HG03460 (cell line): ENCODE measurements around the gene ALG14.
"Not testable (repeated sequence)": the region's sequence is repeated elsewhere in the genome, so short reads cannot be mapped to it uniquely, and the experiment has no call there.

Experiments used
- ATAC-seq: cut with Tn5 transposase; IDR thresholded peaks from one replicate; pipeline ENCODE4 v1.9.1; 2021; ENCODE audit not compliant: unreplicated experiment

Gene ALG14

DNA sequence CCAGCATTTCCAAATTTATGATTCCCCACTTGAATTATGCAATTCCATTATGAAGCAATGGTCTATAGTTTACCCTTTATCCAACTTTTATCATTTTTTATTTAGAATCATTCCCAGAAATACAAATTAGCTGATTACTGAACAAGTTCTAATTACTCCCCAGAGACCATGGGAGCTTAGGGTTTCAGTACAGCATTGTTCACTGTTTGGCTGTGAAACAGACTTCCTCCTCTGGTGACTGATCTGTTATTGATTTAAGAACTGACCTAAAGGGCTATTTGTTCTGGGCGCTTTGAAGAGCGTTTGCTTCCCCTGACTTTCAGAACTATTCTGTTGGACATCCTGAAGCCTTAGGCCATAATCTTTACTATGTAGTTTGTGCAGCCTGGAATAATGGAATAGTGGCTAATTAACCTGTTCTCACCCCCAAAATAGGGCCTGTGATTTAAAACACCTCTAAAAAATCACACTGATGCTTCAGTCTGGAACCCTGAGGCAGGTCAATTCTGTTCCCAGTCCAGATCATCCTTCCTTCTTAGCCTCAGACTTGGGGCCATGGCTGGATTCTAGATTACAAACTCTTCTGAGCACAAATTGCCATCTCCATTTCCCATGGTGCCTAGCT, 58.7 kb downstream of the ALG14 start:
- no peak for ATAC-seq

DNA sequence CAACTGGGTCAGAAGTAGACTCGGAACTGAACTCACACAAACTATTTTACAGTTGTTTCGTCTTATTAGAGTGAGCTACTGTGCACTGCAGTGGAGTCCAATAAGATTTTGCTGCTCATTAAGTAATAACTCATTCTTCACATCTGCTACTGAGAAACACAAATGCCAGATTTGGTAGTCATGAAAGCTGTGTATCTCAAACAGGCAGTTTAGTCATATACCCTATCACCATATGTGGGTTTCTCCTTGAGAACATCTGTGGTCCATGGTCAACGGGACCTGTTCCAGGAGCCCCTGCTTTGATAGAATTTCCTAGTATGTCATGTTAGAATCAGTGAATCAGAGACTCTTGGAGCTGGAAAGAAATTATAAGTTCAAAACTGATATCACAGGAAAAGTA, 60.4 kb downstream of the ALG14 start:
- no peak for ATAC-seq

DNA sequence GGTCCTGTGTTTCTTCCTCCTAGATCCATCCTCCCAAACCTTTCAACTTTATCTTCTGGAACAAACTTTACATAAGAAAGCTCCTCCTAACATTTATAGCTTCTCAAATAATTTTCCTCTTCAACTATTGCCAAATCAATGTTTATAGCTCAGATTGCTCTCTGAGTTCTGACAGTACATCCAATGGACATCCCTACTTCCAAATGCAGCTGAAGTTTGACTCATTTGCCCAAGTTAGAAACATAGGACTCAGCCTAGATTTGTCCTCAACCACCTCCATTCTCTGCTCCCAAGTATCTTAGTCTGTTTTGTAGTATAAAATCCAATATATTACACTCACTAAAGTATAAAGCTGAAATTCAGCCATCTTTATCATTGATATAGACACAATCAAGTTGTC, 62.6 kb downstream of the ALG14 start:
- ATAC-seq, result no peak

DNA sequence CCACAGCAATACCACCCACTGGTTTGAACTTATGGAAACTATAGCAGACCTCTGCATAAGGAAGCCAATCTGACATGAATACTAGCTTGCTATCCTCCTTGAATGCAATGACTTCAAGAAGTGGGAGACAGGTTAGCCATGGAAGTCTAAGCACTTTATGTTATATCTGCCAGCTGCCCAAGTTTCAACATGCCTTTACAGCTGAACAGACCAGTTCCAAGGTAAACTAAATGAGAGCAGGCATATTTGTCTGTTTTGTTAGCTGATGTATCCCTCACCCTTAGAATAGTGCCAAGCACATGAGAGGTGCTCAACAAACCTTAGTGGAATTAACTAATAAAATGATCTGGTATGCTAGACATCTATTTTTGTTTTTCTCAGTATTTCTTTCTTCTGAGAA, 65.1 kb downstream of the ALG14 start:
- ATAC-seq, result no peak

DNA sequence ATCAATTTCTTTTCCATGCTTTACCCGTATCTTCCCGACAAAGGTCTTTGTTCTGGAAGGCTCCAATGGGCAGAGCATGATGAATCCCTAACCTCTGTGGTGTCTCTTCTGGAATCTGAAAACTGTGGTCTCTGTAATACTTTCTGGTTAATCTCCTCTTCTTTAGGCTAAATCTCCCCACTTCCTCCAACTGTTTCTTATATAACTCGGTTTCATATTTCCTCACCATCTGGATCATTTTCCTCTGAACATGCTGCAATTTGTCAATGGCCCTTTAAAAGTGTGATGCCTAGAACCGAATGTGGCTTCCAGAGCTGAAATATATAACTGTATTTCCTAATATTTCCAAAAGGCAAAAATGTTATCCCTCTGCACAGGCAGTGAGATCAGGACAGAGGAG, 66.1 kb downstream of the ALG14 start:
- no peak for ATAC-seq

DNA sequence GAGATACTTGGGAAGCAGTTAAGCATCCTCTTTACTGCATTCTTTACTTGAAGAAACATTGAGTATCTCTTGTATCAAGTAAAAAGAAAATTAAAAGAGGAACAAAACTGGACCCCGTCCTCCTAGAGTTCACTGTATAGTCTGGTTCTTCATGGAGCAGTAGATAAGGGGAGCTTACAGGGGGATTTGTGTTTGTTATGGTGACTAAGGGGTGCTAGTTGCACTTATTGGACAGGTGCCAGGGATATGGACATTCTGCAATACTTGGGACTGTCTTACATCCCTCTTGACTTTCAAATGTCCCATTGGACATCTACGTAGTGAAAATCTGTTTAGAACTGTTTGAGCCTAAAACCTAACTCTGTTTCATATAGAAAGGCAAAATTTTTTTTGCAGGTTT, 67.2 kb downstream of the ALG14 start:
- no peak for ATAC-seq

DNA sequence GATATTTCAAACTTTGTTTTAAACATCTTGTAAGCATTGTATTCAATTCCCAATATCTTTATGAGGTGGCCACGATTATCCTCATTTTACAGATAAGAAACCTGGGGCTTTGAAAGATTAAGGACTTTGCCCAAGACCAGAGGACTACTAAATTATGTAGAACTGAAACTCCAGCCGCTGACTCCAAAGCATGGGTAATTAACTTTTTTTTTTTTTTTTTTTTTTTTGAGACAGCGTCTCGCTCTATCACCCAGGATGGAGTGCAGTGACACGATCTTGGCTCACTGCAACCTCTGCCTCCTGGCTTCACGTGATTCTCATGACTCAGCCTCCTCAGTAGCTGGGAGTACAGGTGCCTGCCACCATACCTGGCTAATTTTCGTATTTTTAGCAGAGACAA, 68.7 kb downstream of the ALG14 start:
- ATAC-seq, result no peak

DNA sequence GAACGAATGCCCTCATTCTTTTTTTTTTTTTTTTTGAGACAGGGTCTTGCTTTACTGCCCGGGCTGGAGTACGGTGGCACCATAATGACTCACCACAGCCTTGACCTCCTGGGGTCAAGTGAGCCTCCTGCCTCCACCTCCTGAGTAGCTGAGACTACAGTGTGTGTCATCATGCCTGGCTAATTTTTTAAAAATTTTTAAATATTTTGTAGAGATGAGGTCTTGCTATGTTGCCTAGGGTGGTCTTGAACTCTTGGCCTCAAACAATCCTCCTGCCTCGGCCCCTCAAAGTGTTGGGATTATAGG, 69.4 kb downstream of the ALG14 start:
- ATAC-seq, result no peak

DNA sequence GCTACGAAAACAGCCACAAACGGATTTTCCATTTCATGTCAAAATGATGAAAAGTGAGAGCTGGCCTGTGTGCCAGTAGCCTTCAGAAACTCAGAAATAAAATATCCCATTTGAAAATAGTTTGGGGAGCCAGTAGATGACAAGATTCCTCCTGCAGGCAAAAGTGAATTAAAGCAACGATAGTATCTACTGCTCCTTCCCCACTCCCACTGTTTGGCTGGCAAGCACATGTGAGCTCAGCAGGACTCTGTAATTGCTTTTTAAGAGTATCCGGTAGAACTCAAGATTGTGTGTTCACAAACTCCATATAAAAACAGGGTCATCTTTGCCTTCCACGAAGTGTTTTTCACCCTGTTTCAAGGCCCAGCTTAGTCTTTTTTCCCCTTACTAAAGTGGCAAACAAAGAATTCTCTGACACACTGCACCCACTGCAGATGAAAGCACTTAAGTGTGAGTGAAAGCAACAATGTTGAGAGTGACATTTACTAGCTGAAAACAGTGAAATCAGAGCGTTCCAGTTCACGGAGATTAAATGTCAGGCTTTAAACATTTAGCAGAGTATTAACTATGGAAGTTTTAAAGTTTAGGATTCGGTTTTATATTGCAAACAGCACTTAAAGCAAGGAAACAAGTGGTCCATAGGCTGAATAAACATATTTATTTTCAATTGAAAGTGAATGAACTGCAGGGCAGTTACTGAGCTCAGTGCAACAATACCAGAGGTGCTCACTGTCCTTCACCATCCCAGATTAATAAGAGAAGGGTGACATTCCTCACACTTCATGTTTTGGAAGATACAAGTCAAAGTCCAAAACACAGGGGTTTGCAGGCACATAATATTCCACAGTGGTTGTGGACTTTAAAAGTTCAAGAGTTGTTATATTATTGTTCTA, 70.0 kb downstream of the ALG14 start:
- no peak for ATAC-seq

DNA sequence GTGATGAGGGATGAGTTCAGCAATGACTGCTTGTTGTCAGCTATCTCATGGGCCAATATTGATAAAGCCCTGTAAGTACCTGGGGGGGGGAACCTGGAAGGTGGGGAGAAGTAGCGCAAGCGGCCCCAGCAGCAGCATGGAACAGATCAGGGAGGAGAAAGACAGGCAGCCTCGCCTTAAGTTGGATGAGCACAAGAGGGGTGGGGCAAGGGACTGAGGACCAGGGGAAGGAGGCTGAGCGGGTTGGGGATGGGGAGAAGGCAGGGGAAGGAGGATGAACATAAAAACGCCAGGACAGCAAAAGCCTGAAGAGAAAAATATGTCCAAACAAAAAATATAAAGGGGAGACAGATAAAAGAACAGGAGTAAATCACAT, 70.6 kb downstream of the ALG14 start:
- no peak for ATAC-seq

DNA sequence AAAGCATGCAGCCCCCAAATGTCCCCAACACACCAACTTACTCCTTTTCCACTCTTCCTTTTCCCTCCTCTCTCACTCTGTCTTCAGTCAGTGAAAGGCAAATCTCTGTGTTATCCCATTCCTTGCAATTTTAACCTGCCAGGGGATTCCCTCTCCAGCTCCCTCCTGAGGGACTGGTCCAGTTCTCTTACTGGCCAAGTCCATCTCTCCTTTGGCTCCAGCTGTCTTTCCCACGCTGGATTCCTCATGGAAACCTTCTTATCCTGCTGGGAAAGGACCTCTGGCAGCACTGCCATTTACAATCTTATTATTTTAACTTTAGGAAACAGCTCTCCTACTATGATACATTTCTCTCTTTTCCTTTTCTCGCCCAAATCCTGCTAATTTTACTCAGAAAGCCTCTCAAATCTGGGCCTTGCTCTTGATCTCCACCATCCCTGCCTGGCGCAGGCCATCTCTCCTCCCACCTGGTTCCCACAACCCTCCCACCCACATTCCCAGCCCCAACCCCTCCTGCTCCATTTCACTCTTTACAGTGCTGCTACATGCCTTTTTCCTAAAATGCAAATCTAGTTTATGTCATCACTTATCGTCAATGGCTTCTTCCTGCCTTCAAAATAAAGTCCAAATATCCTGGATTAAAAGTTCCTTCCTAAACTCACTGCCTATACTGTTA, 73.2 kb downstream of the ALG14 start:
- ATAC-seq, result no peak

DNA sequence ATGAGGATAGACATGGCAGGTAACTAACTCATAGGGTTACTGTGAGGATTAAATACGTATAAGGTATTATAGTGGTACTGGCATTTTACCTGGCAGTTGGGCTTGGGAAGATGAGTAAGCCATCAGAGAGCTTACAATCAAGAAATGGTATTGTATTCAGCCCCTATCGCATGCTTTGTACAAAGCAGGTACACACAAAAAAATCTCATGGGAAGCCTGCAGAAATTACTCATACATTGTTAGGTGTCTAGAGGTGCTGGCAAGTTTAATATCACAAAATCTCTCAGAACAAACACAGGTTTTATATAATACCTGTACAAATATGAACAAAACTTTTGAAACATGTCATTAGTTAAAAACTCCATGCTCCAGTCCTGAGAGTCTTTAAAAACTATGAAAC, 74.0 kb downstream of the ALG14 start:
- no peak for ATAC-seq

DNA sequence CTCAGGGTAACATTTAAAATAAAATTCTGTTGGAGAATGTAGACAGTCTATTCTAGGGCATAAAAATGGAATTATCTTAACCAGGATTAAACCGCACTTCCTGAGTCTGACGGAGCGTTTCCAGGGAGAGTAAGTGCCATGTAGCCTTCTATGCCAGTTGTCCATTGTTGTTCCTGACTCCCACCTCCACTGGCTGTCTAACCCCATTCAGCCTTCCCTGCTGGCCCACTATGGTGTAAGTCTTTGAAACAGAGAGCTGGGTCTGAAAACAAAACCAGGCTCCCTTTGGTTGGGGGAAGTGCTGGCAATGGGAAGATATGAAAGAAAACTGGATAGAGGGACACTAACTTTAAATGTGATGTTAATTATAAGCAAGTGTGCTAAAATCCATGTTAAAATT, 74.6 kb downstream of the ALG14 start:
- ATAC-seq, result no peak

DNA sequence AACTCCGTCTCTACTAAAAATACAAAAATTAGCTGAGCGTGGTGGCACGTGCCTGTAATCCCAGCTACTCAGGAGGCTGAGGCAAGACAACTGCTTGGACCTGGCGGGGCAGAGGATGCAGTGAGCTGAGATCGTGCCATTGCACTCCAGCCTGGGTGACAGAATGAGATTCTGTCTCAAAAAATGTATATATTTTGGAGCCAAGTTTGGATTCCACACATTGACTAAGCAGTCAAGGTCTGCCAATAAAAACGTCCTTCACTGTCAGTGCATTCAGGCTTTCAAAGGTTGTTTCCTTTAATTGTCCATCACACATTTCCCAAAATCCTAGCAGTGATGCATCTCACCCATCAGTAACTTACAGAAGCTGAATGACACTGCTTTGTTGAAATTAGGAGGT, 77.2 kb downstream of the ALG14 start:
- not testable (repeated sequence) for ATAC-seq

DNA sequence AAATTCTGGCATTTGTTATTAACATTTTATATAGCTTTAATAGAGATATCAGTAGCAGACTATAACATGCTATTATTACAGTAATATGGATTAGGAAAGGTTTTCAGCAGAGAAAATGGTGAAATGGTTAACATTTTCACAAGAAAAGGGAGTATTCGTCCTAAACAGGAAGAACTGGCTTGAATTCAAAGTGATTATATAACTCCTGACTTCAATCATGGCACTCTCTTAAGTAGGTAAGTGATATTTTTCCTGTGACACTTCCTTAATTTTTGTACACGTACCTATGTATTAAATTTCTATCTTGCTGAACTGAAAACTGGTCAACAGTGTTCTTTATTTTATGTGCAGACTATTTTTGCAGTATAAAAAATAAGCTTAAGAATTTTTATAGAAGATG, 77.9 kb downstream of the ALG14 start:
- no peak for ATAC-seq

DNA sequence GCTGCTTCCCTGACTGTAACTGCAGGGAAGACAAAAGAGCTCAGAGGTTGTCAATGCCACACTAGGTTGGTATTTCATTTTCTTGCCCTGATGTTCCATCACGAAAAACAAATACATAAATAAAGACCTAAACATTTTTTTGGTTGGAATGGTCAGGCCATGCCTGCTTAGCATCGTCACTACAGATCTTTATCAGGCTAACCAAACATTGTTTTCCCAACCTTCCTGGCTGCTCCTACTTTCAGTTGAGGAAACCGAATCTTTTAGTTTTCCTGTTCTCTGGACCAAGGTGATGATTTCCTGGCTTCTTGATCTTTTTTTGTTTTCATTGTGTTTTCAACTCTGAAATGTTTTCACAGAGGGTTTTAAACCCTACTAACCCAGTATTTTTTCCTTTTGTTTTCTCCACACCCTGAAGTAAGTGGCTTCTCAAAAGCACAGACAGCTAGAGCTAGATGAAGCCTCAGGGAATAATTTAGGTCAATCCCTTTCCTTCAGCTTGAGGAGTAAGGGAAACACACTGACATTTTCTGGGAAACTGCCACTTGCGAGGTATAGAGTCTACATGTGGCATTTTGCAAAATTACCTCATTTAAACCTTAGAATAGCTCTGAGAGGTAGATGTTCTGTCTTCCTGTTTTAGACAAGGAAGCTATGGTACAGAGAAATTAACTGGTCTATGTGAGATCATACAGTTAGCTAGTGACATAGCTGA, 78.7 kb downstream of the ALG14 start:
- ATAC-seq, result no peak

DNA sequence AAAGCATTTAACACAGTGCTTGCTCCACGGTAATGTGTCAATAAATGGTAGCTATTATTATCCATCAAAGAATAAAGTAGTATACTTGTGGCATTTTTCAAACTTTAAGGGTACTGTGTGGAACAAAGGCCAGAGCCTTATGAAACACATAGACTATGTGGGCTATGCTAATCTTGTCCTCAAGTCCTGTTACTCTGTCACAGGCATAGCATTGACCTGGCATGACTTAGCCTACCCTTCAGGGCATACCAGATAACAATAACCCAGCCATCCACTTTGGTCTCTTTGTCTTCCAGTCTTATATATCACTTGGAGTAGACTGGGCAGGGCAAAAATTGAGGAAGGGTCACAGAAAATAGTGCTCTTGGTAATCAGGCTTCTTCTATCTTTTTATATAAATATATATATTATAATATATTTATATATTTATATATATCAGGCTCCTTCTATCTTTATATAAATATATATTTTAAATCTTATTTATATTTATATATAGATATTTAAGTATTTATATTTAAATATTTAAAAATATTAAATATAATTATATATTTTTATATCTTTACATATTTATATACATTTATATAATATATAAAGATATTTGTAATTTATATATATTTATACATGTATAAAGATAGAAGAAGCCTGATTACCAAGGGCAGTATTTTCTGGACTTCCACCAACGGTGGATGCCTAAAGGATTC, 79.7 kb downstream of the ALG14 start:
- ATAC-seq, result no peak

DNA sequence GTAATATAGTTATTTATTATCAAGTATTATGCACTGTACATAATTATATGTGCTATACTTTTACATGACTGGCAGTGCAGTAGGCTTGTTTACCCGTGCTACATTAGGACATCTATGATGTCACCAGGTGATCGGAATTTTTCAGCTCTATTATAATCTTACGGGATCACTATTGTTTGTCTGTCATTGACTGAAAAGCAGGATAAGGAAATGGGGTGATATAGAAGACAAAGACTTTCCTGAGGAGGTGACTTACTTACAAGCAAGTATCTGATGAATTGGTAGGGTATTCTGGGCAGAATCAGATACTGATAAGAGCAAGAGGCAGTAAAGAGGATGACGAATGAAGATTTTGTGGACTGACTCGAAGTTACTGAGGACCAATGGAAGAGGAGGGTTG, 80.6 kb downstream of the ALG14 start:
- no peak for ATAC-seq

DNA sequence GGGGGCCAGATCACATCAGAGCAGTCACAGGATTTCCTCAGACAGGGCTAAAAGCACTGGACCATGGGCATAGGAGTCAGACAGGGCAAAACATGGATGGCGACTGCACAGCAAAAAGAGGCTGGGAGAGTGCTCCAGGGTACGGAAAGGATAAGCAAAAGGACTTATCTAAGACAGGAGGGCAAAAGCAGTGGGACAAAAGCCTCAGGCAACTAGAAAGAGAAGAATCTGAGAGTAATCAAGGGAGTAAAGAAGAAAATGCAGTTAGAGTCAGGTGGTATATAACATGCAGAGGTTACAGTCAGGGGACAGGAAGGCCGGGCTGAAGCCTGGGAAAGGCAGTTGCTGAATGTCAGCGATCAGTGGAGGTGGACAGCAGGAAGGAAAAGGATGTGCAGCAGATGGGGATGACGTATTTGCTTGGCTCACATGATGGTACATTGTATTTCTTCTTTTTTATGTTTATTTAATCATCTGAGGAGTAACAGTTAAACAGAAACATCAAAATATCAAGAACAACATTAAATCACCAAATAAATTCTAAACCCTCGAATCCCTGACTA, 82.8 kb downstream of the ALG14 start:
- no peak for ATAC-seq

DNA sequence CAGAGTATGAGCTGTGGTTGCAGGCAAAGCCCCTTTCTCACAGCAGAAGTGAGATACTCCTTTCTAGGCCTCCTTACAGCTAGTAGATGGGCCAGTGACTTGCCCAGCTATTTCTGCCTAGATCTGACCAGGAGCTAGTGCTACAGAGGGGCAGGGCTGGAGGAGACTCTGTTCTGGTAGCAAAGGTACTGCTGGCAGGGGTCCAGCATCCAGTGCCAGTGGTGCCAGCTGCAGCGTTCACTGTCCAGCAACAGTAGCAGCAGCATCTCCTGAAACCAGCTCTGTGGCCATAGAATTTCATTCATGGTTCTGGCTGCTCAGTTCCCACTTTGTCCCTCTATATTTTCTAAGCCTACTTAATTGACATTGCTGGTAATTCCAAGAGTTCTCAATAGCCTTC, 83.4 kb downstream of the ALG14 start:
- no peak for ATAC-seq

DNA sequence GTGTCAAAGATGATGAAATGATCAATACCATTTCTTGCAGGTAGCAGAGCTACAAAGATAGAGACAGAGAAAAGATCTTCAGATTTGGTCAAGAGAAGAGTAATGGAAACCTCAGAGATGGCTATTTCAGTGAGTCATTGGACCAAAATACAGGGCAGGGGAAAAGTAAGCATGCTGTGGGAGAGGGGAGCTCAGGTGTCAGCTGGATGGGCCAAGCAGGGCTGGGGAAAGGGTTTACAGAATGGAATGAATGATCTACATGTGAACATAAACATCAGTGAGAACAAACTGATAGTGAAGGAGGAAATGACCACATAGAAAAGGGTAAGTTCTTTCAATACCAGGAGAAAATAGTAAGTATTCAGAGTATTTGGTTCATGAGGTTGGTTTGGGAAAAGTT, 84.4 kb downstream of the ALG14 start:
- ATAC-seq, result no peak
